Stimulated activated CD4-positive, alpha-beta T cell treated with anti-CD3 and anti-CD28 coated beads, Interleukin-15, amount 100 ng/mL, for 1 hour (primary cell): ENCODE results near the gene YPEL2.

ENCODE experiments used
- DNase-seq, 2 donors: peaks; one replicate each; pipeline ENCODE4 v3.0.0-alpha.2; 2020; ENCODE audit warnings: low read depth in 1 of 2, low spot score in 1 of 2

Gene YPEL2

GRCh38 chr17:59330053-59330942 is 1.2 kb upstream of the YPEL2 start:
- no peak for DNase-seq

GRCh38 chr17:59331929-59332748 is 684 bp downstream of the YPEL2 start:
- DNase-seq: no peak

- DNase-seq: no peak
Measured at GRCh38 chr17:59332749-59333377, 1.4 kb downstream of the YPEL2 start.

- DNase-seq: no peak
Measured at GRCh38 chr17:59333836-59334235, 2.4 kb downstream of the YPEL2 start.

GRCh38 chr17:59335685-59336084 is 4.2 kb downstream of the YPEL2 start:
- DNase-seq: no peak

GRCh38 chr17:59337741-59338299 is 6.4 kb downstream of the YPEL2 start:
- no peak for DNase-seq

- DNase-seq: no peak
Measured at GRCh38 chr17:59338498-59338897, 7.0 kb downstream of the YPEL2 start.

- no peak for DNase-seq
Measured at GRCh38 chr17:59341922-59342321, 10.5 kb downstream of the YPEL2 start.

GRCh38 chr17:59342681-59343131 is 11.3 kb downstream of the YPEL2 start:
- no peak for DNase-seq

- DNase-seq: no peak
Measured at GRCh38 chr17:59345476-59345875, 14.0 kb downstream of the YPEL2 start.

- no peak for DNase-seq
Measured at GRCh38 chr17:59346341-59346740, 14.9 kb downstream of the YPEL2 start.

- no peak for DNase-seq
Measured at GRCh38 chr17:59346876-59347407, 15.5 kb downstream of the YPEL2 start.

GRCh38 chr17:59347975-59348391 is 16.5 kb downstream of the YPEL2 start:
- no peak for DNase-seq

- DNase-seq: no peak
Measured at GRCh38 chr17:59349178-59349577, 17.7 kb downstream of the YPEL2 start.

- DNase-seq: no peak
Measured at GRCh38 chr17:59353106-59353854, 21.8 kb downstream of the YPEL2 start.

- DNase-seq: no peak
Measured at GRCh38 chr17:59353936-59354755, 22.7 kb downstream of the YPEL2 start.

- no peak for DNase-seq
Measured at GRCh38 chr17:59355030-59355701, 23.7 kb downstream of the YPEL2 start.

GRCh38 chr17:59355702-59356325 is 24.4 kb downstream of the YPEL2 start:
- no peak for DNase-seq
